22Rv1 (cell line): ENCODE data around the gene USP44.

ENCODE experiments used
- ZFX ChIP-seq: fragments of 450-650 bp; IDR thresholded peaks from 2 replicates; pipeline ENCODE4 v1.6.1; 2017; ENCODE audit warnings: antibody characterized with exemption, borderline replicate concordance
- TF ChIP-seq, protein P1 (sequence below): fragments of 450-650 bp; IDR thresholded peaks from 2 replicates; pipeline ENCODE4 v1.5.1; 2017; ENCODE audit warnings: mild to moderate bottlenecking

DNA sequence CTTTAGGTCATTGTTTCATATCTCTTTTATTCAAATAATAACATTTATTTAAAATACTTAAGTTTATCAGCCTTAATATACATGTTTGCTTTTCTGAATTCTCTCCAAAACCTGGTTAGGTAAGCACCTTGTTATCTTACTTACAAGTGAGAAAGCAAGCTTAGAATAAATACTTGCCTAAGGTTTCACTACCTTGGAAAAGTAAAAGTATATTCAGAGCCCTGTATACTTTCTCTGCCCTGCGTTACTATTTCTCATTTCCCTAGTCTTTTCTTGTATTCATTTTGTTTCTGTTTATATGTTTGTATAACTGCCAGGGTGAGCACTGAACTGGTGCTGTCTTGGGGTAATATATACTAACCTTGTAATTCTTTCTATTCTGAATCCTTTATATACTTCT, 55.8 kb downstream of the USP44 start:
- TF ChIP-seq, protein P1, sequence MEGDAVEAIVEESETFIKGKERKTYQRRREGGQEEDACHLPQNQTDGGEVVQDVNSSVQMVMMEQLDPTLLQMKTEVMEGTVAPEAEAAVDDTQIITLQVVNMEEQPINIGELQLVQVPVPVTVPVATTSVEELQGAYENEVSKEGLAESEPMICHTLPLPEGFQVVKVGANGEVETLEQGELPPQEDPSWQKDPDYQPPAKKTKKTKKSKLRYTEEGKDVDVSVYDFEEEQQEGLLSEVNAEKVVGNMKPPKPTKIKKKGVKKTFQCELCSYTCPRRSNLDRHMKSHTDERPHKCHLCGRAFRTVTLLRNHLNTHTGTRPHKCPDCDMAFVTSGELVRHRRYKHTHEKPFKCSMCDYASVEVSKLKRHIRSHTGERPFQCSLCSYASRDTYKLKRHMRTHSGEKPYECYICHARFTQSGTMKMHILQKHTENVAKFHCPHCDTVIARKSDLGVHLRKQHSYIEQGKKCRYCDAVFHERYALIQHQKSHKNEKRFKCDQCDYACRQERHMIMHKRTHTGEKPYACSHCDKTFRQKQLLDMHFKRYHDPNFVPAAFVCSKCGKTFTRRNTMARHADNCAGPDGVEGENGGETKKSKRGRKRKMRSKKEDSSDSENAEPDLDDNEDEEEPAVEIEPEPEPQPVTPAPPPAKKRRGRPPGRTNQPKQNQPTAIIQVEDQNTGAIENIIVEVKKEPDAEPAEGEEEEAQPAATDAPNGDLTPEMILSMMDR = no peak
- TF ChIP-seq ZFX = no peak
